ENCODE results near the gene IFNA7.
"Not testable (repeated sequence)": the region's sequence is repeated elsewhere in the genome, so short reads cannot be mapped to it uniquely, and the experiment has no call there.

The IFNA7 gene

DNA sequence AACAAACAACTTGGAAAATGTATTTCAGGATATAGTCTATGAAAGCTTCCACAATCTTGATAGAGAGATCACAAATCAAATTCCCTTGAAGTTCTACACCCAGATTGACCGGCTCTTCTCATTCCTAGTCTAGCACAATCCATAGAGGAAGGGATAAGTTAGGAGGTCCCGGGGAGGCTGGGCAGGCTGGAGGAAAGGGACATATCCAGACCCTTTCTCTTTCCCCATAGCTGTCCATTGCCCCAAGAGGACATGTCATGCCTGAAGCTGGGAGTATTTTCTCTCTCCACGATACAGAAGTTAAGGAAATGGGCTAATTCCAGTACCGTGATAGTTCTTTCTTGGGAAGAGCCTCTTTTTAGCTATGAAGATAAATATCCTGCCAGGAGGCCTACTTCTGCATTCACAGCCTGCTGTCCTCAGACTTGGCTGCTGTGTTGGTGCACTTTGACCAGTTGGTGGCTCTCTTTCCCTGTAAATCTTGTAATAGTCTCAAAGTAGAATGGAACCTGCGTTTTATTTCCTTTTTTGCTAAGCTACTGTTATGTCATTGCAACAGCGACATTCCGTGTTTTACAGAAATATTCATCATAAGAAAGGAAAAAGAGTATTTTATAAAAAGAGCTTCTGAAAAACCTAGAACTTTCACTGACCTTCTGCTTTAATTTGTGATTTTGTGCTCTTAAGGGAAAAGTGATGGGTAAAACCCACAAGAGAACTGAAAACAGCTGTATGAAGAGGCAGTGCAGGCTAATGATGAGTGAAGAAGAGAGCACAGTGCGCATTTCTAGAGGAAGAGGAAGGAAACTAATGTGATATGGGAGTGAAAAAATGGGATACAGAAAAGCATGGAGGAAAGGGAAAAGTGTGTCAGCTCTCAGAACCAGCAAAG is 33.7 kb upstream of the IFNA7 start:
- H3K36me3 ChIP-seq; H3K27ac ChIP-seq; H3K9me3 ChIP-seq (ENCODE audit: severe bottlenecking); H3K4me3 ChIP-seq (ENCODE audit: low read depth, low read length); H3K27me3 ChIP-seq (ENCODE audit: insufficient read depth, low read depth, severe bottlenecking): not testable (repeated sequence)
- DNase-seq: peak; percentile 31
- TF ChIP-seq, protein P1, sequence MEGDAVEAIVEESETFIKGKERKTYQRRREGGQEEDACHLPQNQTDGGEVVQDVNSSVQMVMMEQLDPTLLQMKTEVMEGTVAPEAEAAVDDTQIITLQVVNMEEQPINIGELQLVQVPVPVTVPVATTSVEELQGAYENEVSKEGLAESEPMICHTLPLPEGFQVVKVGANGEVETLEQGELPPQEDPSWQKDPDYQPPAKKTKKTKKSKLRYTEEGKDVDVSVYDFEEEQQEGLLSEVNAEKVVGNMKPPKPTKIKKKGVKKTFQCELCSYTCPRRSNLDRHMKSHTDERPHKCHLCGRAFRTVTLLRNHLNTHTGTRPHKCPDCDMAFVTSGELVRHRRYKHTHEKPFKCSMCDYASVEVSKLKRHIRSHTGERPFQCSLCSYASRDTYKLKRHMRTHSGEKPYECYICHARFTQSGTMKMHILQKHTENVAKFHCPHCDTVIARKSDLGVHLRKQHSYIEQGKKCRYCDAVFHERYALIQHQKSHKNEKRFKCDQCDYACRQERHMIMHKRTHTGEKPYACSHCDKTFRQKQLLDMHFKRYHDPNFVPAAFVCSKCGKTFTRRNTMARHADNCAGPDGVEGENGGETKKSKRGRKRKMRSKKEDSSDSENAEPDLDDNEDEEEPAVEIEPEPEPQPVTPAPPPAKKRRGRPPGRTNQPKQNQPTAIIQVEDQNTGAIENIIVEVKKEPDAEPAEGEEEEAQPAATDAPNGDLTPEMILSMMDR (IDR thresholded peaks at IDR 0.05; ENCODE audit: low read depth, low read length): peak; percentile 64

DNA sequence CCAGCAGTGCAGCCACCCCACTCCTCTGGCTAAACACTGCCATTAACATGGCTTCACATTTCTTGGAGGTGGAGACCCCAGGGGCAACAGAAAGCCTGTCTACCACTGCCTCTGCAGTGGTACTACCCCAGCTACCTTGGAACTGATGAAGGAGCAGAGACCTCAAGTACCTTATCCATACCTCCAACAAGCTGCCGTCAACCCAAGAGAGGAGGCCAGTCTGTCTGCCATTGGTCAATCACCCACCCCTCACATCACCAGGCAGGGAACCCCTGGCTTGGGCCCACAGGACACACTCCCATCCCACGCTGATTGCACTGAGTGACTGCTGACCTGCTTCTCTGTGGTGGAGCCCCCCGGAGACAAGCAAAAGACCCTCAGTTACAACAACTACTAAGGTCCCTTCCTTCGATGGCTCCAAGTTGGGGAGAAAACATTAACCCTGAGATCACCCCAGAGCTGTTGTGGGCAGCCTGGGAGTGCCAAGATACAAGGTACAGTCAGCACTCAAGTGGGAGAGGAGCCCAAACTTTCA is 32.2 kb upstream of the IFNA7 start:
- no peaks in the 10 kb centered on the region for H3K36me3 ChIP-seq
- H3K9me3 ChIP-seq (ENCODE audit: severe bottlenecking): no peaks in the 10 kb centered on the region
- TF ChIP-seq, protein P1 (IDR thresholded peaks at IDR 0.05; ENCODE audit: low read depth, low read length): no peak
- H3K4me3 ChIP-seq (ENCODE audit: low read depth, low read length): no peak overlapping the region
- no peaks in the 10 kb centered on the region for H3K27me3 ChIP-seq (ENCODE audit: insufficient read depth, low read depth, severe bottlenecking)
- DNase-seq: no peak
- no peak overlapping the region for H3K27ac ChIP-seq

DNA sequence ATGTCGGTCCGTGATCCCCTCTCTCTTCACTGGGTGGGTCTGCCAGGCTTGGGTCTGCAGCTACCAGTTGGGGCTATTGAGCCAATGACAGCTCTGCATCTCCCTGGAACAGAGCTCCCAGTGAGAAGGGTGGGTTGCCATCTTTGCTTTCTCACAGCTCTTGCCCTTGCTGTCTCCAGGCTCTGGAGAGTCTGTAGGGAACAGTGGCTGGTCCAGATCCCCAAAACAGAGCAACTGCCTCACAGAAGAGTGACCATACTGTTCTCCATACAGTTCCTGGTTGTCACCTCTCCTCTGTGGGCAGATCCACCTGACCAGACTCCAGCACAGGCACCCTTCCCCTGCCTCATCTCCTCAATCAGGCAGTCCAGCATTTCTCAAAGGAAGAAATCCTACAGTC is 31.3 kb upstream of the IFNA7 start:
- Histone ChIP-seq H3K4me3 (ENCODE audit: low read depth, low read length) (no peak overlapping the region), H3K27ac (no peak overlapping the region), H3K9me3 (ENCODE audit: severe bottlenecking) (no peaks in the 10 kb centered on the region), H3K27me3 (ENCODE audit: insufficient read depth, low read depth, severe bottlenecking) (no peaks in the 10 kb centered on the region), H3K36me3 (no peaks in the 10 kb centered on the region)
- TF ChIP-seq, protein P1 (IDR thresholded peaks at IDR 0.05; ENCODE audit: low read depth, low read length): no peak
- no peak for DNase-seq

DNA sequence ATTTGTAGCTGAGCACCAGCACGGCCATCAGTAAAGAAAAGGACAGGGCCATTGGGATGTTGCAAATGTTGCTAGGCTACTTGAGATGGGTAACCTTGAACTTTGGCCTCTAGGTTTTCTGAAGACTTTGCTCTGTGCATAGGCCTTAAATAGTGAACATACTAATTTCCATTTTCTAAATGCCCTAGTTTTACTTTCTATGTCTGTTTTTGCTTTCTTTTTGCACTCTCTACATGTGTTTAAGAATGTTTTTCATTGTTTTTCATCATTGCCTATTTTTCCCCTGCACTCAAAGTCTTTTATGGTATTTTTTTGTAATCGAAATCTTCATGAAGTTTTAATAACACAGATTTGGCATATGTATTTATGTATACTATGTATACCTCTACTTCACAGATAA is 26.1 kb upstream of the IFNA7 start, which contains the start of gene IFNA17:
Gene IFNA17, minus strand, starts transcription at position 101 of the 400 bp plus-strand sequence. Its CDS starts 49 bp downstream, at position 52.
- Histone ChIP-seq H3K4me3 (ENCODE audit: low read depth, low read length) (no peak within 1 kb of the TSS), H3K27me3 (ENCODE audit: insufficient read depth, low read depth, severe bottlenecking) (peaks cover 5% of the 10 kb centered on the region), H3K36me3 (no peaks in the 10 kb centered on the region), H3K9me3 (ENCODE audit: severe bottlenecking) (no peaks in the 10 kb centered on the region), H3K27ac (no peak within 1 kb of the TSS)
- TF ChIP-seq, protein P1 (IDR thresholded peaks at IDR 0.05; ENCODE audit: low read depth, low read length): no peak
- DNase-seq: no peak

DNA sequence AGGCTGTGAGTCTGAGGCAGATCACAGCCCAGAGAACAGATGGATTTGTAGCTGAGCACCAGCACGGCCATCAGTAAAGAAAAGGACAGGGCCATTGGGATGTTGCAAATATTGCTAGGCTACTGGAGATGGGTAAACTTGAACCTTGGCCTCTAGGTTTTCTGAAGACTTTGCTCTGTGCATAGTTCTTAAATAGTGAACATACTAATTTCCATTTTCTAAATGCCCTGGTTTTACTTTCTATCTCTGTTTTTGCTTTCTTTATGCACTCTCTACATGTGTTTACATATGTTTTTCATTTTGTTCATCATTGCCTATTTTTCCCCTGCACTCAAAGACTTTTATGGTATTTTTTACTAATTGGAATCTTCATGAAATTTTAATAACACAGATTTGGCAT is 15.2 kb upstream of the IFNA7 start, which contains the start of gene IFNA16:
Gene IFNA16, minus strand, starts transcription at position 101 of the 400 bp plus-strand sequence. Its CDS starts 6 bp downstream, at position 95.
- H3K9me3 ChIP-seq (ENCODE audit: severe bottlenecking); H3K27me3 ChIP-seq (ENCODE audit: insufficient read depth, low read depth, severe bottlenecking); H3K27ac ChIP-seq; H3K4me3 ChIP-seq (ENCODE audit: low read depth, low read length); DNase-seq; H3K36me3 ChIP-seq: not testable (repeated sequence)

Measured in WERI-Rb-1 (cell line).